ENCODE measurements around the gene SHC2.
"Not testable (repeated sequence)": the region's sequence is repeated elsewhere in the genome, so short reads cannot be mapped to it uniquely, and the experiment has no call there.

The SHC2 gene

DNA sequence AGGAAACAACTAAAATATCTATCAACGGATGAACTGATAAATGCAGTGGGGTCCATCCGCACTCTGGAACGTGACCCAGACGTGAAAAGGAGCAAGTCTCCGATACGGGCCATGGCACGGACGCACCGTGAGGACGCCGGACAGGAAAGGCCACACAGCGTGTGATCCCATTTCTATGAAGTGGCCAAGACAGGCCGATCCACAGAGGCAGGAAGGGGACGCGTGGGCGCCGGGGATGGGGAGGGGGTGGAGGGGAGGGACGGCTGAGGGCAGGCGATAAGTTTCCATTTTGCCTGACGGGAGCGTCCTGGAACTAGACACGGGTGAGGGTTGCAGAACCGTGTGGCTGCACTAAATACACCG, 13.8 kb downstream of the SHC2 start:
- DNase-seq (ENCODE audit: low read depth): no peak

DNA sequence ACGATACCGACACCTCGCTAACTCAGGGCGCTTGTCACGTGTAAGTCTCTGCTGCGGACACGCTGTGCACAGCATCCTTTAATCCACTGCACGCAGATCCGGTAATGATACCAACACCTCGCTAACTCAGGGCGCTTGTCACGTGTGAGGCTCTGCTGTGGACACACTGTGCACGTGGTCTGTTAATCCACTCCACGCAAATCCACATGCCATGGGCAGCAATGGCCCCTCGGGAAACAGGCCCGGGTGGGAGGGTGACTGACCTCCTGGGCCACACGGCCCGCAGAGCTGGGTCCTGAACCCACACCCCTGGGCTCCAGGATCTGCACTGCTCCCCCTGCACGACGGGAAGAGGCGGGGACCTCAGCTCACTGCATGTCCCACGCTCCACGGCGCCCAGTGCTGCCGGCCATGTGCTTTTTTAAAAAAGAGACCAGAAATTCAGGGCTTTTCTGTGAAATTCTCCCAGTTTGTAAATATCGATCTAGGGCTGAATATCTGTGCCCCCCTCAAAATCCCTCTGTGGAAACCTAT, 16.1 kb downstream of the SHC2 start:
- no peak for DNase-seq (ENCODE audit: low read depth)

DNA sequence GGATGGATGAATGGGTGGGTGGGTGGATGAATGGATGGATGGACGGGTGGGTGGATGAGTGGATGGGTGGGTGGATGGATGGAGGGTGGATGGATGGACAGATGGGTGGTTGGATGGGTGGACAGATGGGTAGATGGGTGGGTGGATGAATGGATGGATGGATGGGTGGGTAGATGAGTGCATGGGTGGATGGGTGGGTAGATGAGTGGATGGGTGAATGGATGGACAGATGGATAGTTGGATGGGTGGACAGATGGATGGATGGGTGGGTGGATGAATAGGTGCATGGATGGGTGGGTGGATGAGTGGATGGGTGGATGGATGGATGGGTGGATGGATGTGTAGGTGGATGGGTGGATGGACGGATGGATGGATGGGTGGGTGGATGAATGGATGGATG, 17.8 kb downstream of the SHC2 start:
- no peak for DNase-seq (ENCODE audit: low read depth)

DNA sequence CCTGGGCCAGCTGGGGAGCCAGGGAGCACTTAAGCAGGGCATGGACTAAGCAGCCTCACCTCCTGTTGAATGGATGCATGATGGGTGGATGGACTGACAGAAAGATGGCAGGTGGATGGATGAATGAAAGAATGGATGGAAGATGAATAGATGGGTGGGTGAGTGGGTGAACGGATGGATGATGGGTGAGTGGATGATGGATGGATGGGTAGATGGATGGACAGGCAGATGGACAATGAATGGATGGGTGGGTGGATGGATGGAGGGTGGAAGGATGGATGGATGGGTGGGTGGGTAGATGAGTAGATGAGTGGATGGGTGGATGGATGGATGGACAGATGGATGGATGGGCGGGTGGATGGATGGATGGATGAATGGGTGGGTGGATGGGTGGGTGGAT, 18.7 kb downstream of the SHC2 start:
- DNase-seq (ENCODE audit: low read depth): no peak

DNA sequence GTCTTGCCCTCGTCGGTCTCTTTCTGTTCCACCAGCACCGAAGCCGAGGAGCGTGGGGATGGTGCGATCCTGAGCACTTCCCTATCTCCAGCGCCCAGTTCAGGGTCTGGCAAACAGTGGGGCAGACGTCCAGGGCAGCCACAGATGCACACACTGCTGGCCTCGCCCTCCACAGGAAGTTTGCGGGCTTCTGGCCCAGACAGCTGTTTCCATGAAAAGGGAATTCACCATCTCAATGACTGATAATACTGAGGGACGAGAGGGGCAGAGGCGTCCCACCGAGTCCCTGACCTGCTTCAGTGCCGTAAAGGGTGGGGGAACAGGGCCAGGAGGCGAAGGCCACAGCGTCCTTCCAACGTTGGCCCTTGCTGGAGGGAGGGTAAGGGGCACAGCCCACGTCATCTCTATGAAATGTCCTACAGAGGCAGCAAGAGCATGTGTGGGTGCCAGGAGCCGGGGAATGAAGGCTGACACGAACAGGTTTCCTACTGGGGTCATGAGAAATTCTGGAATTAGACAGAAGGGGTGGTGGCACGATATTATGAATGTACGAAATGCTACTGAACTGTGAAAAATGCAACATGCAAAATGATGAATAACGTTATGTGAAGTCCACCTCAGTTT, 19.5 kb downstream of the SHC2 start:
- no peak for DNase-seq (ENCODE audit: low read depth)

DNA sequence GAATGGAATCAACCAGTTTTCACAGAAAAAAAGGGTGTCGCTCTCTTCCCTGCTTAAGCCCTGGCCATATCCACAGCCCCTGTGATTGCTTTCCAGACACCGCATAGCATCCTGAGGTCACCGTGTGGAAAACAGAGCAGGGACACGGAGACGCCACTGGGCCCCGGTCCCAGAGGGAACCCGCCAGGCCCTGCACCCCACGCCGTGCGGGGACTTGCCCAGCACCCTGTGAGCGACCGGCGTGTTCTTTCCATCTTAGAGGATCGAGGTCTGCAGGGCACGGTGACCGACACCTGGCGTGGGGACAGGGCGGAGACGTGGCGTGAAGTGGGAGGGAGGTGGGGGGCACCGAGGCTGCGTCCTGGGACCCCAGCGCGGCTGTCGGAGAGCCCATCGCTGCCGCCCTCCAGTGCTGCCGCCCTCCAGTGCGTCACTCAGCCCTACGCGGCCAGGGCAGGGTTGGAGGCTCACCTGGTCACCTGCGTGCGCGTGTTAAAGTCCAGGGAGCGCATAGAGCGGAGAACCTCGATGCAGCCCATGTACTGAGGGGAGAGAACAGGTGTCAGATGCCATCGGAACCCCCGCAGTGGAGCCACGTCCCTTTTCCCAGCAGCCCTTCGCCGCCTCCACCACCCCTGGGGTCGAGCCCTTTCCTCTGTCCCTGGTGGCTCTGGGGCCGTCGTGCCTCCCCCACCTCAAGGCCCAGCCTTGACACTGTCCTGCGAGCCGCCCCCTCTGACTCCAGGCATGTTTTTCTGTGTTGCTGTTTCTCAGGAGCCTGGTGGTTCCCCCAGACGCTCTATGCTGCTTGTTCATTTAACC, 20.2 kb downstream of the SHC2 start:
- DNase-seq (ENCODE audit: low read depth): no peak

DNA sequence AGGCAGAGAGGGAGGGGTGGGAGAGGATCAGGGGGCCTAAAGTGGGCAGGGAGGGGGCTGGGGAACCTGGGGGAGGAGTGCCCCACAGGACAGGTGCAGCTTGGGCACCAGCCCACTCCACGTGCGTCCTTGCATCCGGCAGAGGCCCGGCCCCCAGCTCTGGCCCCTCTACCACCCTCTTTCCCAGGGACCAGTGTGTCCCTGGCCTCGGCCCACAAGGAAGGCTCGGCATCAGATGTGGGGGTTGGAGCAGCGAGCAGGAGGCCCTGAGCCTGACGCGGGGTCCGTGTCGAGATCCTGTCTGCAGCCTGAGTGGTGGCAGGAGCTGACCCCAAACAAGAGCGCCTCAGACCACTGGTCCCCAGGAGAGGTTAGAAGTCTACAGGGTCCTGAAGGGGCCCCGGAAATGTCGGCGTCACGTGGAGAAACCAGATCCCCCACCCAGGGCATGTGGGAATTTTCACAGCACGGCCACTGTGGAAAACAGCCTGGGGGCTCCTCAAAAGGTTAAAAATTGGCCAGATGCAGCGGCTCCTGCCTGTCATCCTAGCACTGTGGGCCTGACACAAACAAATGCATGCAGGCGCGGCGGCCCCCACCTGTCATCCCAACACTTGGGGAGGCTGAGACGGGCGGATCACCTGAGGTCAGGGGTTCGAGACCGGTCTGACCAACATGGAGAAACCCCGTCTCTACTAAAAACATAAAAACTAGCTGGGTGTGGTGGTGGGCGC, 21.5 kb downstream of the SHC2 start:
- DNase-seq (ENCODE audit: low read depth): no peak

DNA sequence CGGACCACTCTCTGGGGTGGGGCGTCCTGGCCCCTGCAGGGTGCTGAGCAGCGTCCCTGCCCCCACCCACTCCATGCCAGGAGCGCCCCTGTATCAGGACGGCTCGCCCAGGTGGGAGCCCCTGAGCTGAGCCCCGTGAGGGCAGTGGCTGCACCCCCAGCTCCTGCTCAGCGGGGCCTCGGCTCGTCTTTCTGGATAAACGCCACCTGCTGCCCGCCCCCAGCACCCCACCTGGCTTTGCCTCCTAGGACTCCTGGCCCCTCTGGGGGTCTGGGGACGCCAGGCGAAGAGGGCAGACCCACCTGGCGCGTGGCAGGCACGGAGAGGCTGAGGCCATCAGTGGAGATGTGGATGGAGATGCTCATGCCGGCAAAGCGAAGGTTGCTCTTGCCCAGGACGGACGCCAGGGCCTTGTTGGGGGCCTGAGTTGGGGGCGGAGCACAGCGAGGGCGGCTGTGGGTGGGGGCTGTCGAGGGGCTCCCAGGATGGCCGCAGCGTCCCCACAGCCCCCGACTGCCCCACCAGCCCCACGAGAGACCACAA, 22.3 kb downstream of the SHC2 start:
- DNase-seq (ENCODE audit: low read depth): no peak

DNA sequence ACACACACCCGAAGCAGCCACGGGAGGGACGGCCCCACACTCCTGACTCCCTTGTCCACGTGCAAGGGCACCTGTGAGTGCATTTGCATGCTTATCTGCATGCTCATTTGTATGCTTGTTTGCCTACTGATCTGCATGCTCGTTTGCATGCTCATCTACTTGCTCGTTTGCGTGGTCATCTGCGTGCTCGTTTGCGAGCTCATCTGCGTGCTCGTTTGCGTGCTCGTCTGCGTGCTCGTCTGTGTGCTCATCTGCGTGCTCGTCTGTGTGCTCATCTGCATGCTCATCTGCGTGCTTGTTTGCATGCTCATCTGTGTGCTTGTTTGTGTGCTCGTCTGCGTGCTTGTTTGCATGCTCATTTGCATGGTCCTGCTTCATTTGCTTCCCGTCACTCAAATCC, 23.8 kb downstream of the SHC2 start:
- DNase-seq (ENCODE audit: low read depth): no peak

DNA sequence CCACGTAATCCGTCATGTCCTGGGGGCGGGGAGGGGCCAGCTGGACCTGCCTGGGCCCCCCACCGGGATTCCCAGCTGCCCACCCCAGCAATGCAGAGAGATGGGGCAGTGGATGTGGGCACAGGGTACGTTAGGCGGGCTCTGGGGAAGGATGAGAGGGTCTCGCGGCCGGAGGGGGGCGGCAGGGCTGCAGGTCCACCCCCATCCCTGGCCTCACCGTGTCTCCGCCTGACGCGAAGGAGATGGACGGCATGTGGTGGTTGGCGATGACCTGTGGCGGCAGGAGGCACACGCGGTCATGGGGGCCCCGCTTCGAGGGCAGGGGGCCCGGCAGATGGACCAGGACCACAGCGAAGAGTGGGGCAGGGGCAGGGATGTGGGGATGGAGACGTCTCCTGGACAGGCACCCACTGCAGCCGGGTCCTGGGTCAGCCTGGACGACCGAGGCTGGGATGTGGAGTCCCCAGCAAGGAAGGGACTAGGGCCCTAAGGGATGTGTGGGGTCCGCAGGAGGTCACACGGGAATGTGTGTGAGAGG, 24.4 kb downstream of the SHC2 start:
- no peak for DNase-seq (ENCODE audit: low read depth)

DNA sequence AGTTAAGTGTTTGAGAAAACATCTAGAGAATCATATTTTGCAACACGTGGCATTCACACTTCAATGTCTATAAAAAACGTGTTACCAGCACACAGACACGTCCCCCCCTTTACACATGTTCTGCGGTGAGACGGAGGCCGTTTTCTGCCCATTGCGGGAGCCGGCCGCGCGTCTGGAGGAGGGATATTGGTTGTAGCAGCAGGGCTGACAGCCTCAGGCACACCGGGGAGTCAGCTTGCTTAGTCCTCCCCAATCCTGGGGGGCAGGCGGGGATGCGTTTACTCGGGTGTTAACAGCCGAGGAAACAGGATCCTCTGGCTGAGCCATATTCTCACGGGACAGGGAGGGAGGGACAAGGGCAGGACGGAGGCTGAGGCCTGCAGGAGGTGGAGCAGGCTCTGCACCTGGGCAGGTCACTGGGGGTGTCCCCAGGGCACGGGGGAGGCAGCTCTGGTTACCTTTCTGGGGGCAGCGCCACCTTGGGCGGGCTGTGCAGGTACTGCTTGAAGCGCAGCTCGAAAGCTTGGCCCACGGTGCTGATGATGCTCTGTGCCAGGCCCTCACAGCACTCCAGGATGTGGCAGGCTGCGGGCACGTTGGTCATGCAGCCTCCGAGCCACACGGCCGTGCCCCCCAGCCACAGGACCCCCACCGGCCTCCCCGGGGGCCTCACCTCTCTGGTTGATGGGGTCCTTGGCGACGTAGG, 25.0 kb downstream of the SHC2 start:
- no peak for DNase-seq (ENCODE audit: low read depth)

DNA sequence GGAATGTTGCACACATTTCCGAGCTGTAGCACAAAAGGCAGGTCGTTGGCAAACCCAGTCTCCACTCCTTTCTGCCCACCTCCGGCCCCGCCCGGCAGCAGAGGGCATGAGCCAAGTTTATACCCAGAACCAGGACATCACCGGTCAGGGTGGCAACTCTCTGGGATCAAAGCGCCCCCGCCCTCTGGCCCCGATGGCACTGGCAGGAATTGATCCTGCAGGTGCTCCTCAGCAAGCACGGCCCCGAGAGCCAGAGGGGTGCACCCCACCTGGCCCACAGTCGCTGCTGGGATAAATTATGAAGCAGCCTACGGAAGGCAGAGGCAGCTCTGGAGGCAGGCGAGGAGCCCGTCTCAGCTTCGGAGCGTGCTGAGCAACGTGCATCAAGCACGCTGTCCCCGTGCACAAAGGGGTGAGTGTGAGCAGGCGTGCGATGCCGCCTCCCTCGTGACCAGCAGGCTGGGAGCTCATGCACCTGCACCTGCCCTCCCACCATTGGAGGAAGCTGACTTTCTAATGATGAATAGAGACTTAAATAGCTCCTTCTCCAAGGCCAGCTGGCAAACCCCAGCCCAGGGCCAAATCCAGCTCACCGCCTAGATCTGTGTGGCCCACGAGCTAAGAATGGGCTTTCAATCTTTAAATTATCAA, 25.7 kb downstream of the SHC2 start:
- DNase-seq (ENCODE audit: low read depth): no peak

DNA sequence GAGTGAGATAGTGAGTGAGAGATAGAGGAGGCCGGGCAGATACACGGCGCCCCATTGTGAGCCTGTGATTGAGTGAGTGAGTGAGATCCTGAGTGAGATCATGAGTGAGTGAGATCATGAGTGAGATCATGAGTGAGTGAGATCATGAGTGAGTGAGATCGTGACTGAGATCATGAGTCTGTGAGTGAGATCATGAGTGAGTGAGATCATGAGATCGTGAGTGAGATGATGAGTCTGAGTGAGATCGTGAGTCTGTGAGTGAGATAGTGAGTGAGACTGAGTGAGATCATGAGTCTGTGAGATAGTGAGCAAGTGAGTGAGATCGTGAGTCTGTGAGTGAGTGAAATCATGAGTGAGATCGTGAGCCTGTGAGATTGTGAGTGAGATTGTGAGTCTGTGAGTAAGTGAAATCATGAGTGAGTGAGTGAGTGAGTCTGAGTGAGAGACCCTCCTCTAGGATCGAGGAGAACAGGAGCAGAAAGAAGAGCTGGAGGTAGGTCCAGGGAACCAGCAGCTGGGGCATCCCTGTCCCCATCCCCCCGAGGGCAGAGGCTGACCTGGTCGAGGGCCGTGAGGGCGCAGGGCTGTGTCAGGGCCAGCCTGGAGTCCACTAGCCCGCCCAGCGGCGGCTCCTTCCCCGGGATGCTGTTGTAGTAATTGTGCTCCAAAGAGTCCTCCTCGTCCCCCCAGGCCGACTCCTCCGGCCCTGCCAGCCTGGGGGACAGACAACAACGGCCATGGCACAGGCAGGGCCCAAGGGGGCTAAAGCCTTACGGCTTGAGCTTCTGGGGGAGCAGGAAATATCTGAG, 26.5 kb downstream of the SHC2 start:
- DNase-seq (ENCODE audit: low read depth): no peak

DNA sequence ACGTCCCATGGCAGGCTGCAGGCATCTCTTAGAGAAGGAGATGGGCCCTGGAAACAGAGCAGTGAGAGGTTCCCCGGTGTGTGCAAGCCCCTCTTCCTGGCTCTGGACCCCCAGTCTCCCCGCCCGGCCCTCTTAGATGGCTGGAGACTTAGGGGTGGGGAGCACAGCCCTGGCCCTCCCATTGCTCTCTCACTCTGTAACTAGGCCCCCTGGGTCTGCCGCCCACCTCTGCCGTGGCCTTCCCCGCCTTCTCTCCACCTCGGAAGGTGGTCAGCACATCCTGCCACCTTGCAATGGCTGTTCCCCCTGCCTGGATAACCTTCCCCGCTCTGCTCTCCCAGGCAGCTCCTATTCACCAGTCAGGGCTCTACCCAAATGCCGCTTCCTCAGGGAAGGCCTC, 30.1 kb downstream of the SHC2 start:
- DNase-seq (ENCODE audit: low read depth): no peak

DNA sequence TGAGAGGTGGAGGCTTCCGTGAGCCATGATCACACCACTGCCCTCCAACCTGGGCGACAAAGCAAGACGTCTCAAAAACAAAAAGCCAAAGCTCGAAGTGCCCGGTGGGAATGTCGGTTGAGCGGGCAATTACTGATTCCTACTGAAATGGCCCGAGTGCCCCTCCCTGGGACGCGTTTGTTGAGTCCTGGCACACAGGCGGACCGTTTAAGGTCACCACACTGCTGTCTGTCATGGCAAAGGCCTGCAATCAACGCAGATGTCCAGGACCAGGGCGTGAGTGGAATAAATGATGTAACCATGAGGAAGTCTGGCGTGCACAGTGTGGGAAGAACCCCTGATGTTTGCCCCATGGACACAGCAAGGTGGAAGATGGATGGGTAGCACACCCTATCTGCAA, 32.7 kb downstream of the SHC2 start:
- DNase-seq (ENCODE audit: low read depth): no peak

DNA sequence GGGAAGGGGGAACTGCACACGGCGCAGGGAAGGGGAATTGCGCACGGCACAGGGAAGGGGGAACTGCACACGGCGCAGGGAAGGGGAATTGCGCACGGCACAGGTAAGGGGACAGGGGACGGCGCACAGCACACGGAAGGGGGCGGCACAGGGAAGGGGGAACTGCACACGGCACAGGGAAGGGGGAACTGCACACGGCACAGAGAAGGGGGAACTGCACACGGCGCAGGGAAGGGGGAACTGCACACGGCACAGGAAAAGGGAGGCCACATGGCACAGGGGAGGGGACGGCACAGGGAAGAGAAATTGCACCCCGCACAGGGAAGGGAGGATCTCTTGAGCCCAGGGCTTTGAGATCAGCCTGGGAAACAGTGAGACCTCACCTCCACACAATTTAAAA, 33.2 kb downstream of the SHC2 start:
- DNase-seq (ENCODE audit: low read depth): not testable (repeated sequence)

DNA sequence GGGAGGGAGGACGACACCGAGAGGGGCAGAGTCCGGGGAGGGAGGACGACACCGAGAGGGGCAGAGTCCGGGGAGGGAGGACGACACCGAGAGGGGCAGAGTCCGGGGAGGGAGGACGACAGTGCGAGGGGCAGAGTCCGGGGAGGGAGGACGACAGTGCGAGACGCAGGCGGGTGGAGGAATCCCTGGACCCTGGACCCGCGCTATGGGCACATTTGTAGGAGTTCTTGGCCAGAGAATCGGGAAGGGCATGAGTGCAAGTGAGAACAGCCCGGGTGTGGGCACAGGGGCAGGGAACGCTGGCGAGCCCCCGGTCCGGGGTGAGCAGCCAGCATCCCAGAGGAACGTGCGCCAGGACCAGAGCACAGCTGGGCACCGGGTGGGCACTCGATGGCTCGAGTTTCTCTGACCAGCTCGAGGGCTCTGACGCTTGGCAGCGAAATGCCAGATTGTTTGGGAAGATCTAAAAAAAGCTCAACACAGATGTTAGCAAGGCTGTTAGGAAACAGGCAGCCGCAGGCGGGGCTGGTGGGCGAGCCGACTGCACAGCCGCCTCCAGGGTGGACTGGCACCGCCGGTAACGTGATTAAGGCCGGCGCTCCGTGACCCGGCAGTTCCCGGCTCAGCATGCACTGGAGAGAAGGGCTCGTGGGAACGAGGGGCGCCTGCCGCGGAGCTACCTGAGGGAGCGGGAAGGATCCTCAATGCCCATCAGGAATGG, 33.9 kb downstream of the SHC2 start:
- no peak for DNase-seq (ENCODE audit: low read depth)

DNA sequence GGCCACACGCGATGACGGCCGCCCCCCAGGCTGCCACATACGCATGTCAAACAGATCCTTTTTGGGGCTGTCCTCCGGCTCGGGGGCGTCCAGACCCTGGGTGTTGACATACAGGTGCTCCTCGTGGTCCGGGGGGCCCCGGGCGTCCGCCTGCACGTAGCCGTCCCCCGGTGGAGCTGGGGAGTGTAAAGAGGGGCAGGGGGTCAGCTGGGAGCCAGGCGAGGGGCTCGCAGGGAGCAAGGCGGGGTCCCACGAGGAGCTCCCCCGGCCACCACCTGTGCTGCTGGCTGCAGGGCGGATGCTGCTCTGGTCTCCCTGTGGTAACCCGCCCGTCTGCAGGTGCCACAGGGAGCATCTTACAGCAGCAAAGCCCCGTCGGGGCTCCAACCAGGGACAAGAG, 35.8 kb downstream of the SHC2 start:
- DNase-seq (ENCODE audit: low read depth): no peak

DNA sequence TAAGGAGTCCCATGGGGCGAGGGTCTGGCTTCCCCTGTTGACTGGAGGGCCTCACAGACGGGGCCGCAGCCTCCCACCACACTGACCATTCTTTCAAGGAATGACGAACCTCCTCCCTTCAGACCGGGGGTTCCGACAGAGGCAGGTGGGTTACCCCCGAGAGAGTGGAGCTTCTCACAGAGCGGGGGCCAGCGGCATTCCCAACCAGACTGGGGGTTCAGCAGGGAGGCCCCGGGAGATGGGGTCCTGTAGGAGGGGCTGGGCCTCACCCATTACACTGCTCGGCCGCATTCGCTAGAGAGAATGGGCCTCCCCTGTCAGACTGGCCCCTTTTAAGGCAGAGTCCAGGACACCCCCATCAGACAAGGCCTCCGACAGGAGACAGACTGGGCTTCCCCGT, 36.3 kb downstream of the SHC2 start:
- DNase-seq (ENCODE audit: low read depth): no peak

Measured in HS-27A (cell line).